Fibroblast of peridontal ligament (primary cell): ENCODE results near the gene CEP164.

Source experiments
- DNase-seq: peaks from one replicate; pipeline ENCODE4 v3.0.0-alpha.2; 2010; ENCODE audit errors: extremely low read depth

Gene CEP164

DNA sequence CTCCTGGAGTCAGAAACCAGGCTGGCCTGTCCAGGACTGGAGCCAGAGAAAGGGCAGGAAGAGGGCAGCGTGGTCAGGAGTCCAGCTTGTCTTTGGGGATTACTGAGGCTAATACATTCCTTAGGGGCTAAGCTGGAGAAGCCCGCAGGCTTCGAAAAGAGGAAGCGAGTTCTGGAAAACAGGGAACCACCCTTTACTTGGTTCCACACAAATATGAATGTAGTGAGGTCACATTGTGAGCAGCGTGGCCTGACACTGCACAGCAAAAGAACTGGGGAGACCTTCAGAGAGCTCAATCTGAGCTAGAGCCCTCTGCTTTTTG, 132.3 kb downstream of the CEP164 start:
- no peak for DNase-seq

DNA sequence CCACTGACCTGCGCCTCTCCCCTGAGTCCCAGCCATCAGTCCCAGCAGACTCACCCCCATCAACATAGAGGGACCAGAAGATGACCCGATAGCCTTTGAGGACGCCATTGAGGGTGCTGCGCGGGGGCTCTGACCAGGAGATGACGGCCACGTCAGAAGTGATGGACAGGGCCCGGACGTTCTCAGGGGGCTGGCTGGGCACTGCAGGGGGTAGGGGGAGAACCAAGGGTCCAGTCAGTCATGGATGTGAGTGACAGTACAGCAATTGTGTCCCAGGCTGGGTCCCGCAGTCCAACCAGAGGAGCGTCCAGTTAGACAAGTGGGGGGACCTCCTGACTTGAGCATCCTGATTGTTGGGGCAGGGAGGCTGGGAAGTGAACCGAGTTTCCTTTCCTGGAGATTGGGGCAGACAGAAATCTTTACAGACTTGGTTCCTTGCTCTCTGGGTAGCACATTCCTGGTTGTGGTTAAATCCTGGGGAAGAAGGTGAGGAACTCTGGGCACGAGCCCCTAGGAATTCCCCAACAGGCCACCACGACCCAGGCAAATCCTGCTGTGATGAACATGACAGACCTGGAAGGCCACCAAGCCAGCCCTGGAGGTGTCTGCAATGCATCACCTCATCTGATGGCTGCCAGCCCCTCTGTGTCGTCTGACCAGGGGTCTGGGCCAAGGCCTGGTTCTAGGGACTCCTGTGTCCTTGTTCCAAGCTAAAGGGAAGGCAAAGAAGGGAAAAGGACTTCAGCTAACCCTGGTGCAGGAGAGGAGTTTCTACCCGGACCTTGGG, 133.9 kb downstream of the CEP164 start:
- DNase-seq: no peak

DNA sequence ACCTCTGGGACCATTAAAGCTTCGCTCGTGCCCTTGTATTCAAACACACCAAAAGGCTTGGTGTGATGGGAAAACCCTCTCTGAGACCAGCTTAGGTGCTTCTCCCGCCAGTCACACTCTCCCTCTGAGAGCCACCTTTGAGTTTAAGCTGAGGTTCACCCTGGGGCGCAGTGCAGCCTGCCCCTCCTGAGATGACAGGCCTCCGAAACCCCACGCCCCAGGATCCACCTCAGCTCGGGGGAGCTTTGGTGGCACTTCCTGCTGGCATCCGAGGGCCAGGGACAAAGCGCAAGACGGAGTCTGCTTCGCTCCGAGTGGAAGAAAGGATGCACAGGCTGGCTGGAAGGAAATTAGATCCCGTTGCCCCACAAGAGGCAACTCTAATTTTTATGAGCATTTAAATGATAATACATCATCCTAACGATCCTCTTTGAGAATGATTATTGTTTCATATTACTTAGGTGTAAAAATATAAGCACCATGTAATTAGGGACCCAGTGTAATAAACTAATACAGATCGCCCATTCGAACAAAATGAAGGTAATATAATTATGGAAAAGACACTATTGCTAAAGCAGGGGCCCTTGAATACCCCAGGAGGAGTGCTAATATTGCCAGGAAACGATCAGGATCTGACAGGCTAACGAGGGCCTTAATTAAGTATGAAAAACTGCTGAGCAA, 134.7 kb downstream of the CEP164 start:
- no peak for DNase-seq

DNA sequence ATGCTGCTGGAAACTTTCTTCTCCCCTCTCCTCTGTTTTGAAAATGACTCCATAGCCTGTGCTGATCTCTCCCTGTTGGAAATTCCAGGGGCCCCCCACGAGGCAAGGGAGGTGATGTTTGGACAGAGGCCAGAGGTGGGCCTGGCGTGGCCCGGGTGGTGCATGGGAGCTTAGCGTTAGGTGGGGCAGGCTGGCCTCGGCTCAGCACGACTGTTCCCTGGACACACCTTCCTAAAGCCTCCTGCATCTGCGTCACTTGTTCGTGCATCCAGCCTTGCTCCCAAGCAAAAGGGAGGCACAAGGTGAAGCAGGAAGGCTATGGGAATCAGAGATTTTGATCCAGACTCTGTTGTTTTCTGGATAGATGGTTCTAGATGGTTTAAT, 135.2 kb downstream of the CEP164 start:
- no peak for DNase-seq
